ENCODE measurements around the gene HPSE2.

GRCh38 chr10:98436704-98437103, 798.9 kb downstream of the HPSE2 start:
- TF ChIP-seq MAX (IDR thresholded peaks at IDR 0.05) (no peak), TAF1 (conservative IDR thresholded peaks at IDR 0.05) (no peak), CTCF (IDR thresholded peaks at IDR 0.05; ENCODE audit: low read depth, low read length, missing input control) (no peak), SP1 (IDR thresholded peaks at IDR 0.05) (no peak)
